Coronary artery (tissue), 2 donors: Measurements from ENCODE around the gene AUTS2.

Source experiments
- DNase-seq: peaks from one replicate; pipeline ENCODE4 v3.0.0-alpha.2; 2017; ENCODE audit warnings: low spot score
- H3K27ac ChIP-seq, 2 donors: fragments of 200-600 bp; sonication (generic); one replicate each; pipeline ENCODE4 v1.5.1; 2016 to 2019
- H3K4me3 ChIP-seq: fragments of 200-600 bp; sonication (generic); 2 replicates; pipeline ENCODE4 v1.5.1; 2016; ENCODE audit warnings: mild to moderate bottlenecking, moderate library complexity
- CTCF ChIP-seq: fragments of 200-600 bp; sonication (generic); IDR thresholded peaks from one replicate; pipeline ENCODE4 v1.5.1; 2019; ENCODE audit warnings: antibody characterized with exemption

The AUTS2 gene

DNA sequence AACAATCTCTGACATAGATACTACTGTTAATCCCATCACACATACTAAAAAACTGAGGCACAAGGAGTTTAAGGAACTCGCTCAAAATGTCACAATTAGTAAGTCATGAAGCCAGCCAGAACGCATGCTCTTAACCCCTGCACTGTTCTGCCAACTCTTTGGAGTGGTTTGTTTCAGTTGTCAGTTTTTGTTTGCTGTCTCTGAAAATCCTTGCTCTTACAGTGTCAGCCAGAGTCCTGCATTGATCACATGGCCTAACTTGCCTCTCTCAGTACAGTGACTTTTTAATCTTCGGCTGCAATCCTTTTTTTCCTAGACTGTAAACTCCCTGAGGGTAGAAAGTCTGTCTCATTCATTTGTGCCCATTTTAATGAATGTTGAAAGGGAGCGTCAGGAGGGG is 753.8 kb downstream of the AUTS2 start:
- H3K4me3 ChIP-seq: no peak overlapping the region

GRCh38 chr7:70352906-70353305 is 754.6 kb downstream of the AUTS2 start:
- DNase-seq: no peak
- no peak overlapping the region for H3K27ac ChIP-seq
- TF ChIP-seq CTCF: no peak
- H3K4me3 ChIP-seq: no peak overlapping the region

More for the DNA sequence above, 753.8 kb downstream of the AUTS2 start:
- no peak overlapping the region for H3K27ac ChIP-seq
- no peak for TF ChIP-seq CTCF
- DNase-seq: no peak

DNA sequence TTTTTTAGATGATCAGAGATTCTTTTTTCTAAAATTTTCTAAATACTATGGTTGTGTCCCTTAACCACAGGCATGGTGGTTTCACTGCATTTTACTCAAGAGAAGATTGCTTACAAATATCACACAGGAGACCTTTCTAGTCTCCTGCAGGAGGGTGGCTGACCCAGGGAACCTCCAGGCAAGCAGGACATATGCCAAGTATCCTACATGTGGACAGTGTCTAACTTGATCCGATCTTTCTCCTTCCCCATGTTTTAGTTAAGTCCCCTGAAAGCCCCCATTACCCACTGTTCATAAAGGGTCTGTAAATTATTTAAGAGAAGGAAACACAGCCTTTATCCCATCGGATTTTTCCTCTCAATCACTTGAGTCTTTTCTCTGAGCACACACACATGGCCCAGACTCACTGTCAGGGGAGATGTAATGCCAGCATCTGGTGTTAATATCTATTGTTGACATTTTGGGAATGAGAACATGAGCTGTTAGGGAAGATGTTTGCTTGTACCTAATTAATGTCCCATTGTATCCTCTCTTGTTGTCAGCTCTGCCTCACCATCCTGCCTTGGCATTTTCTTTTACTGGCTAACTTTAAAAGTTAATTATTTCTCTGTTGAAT is 755.2 kb downstream of the AUTS2 start:
- H3K27ac ChIP-seq: no peak overlapping the region
- no peak for DNase-seq
- TF ChIP-seq CTCF: no peak
- no peak overlapping the region for H3K4me3 ChIP-seq

DNA sequence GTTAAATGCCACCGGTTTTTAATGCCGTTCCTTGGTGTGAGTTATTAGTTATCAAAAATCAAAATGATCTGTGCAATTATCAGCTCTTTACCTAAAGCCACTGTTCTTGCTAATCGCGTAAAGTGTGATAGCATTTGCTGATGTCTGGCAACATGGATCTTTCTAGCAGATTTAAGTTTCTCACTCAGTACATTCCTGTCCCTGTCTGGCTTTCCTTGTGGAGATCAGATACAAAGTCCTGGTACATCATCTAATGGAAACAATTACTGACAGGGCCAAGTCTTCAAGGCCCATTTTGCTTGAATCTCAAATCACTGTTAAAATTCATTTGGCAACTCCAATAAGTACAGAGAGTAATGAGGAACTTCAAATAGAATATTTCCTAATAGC is 755.7 kb downstream of the AUTS2 start:
- no peak for DNase-seq
- no peak overlapping the region for H3K4me3 ChIP-seq
- H3K27ac ChIP-seq: no peak overlapping the region
- TF ChIP-seq CTCF: no peak

GRCh38 chr7:70354409-70355169 is 756.3 kb downstream of the AUTS2 start:
- no peak overlapping the region for H3K27ac ChIP-seq
- no peak for DNase-seq
- TF ChIP-seq CTCF: no peak

GRCh38 chr7:70355198-70356020 is 757.1 kb downstream of the AUTS2 start:
- no peak for DNase-seq
- no peak for TF ChIP-seq CTCF
- Histone ChIP-seq H3K4me3 (no peak overlapping the region), H3K27ac (no peak overlapping the region)

More at GRCh38 chr7:70354409-70355169, 756.3 kb downstream of the AUTS2 start:
- H3K4me3 ChIP-seq: no peak overlapping the region
